SK-N-SH (cell line): ENCODE measurements around the gene GRM8. TPM values are rescaled to one million over a fixed set of nuclear protein-coding genes. Genes with fewer than 3 reads are reported as not detected.

ENCODE experiments used
- CTCF ChIA-PET: fragments of 300-600, 350-600 bp; formaldehyde crosslinking; extraction: SDS; loops from one replicate; lab custom pipeline; 2021; lab: Yijun Ruan, JAX
- POLR2A ChIA-PET: fragments of 350-600 bp; sonication (Branson Sonifier 250); formaldehyde crosslinking; extraction: SDS; loops from one replicate; lab custom pipeline; 2020; ENCODE audit warnings: antibody characterized with exemption, inconsistent platforms; lab: Yijun Ruan, JAX
- DNase-seq: peaks from one replicate; pipeline ENCODE4 v3.0.0; 2012
- H2AFZ ChIP-seq: fragments of 200-600 bp; sonication (generic); 2 replicates; pipeline ENCODE4 v1.8.1; 2016; ENCODE audit warnings: antibody characterized with exemption, mild to moderate bottlenecking, low read depth
- H3F3A ChIP-seq: fragments of 200-600 bp; sonication (generic); replicated peaks from 2 replicates; pipeline ENCODE3; 2016; ENCODE audit warnings: antibody characterized with exemption, mild to moderate bottlenecking; ENCODE audit not compliant: insufficient read depth
- H3K27ac ChIP-seq, 2 experiments: fragments of 200-500 bp in 1 of 2; fragments of 200-600 bp in 1 of 2; sonication (Bioruptor generic) in 1 of 2; sonication (generic), shearing (Covaris generic) in 1 of 2; 2 replicates each; pipeline versions ENCODE4 v1.5.1 to v1.6.1; 2014 to 2016; ENCODE audit warnings: low read depth in 2 of 2, inconsistent platforms in 1 of 2, low read length in 1 of 2, mild to moderate bottlenecking in 1 of 2, mixed read lengths in 1 of 2
- H3K27me3 ChIP-seq: fragments of 200-600 bp; sonication (generic), shearing (Covaris generic); 2 replicates; pipeline ENCODE4 v1.6.1; 2016; ENCODE audit warnings: mixed run types; ENCODE audit not compliant: insufficient read depth
- H3K36me3 ChIP-seq, 2 experiments: fragments of 200-500 bp in 1 of 2; fragments of 200-600 bp in 1 of 2; sonication (Bioruptor generic) in 1 of 2; sonication (generic) in 1 of 2; replicated peaks in 1 of 2; 2 replicates each; pipeline versions ENCODE3 to v1.5.1; 2014 to 2016; ENCODE audit warnings: low read length in 1 of 2, mild to moderate bottlenecking in 1 of 2; ENCODE audit not compliant: insufficient read depth in 2 of 2, control insufficient read depth in 1 of 2
- H3K4me1 ChIP-seq, 2 experiments: fragments of 200-500 bp in 1 of 2; fragments of 200-600 bp in 1 of 2; sonication (Bioruptor generic) in 1 of 2; sonication (generic), shearing (Covaris generic) in 1 of 2; 2 replicates each; pipeline versions ENCODE4 v1.5.1 to v1.6.1; 2014 to 2016; ENCODE audit warnings: low read depth in 1 of 2, low read length in 1 of 2, mixed run types in 1 of 2; ENCODE audit not compliant: insufficient read depth in 2 of 2, control insufficient read depth in 1 of 2
- H3K4me2 ChIP-seq: fragments of 200-600 bp; sonication (generic), shearing (Covaris generic); 2 replicates; pipeline ENCODE4 v1.6.1; 2017; ENCODE audit warnings: mixed run types
- H3K4me3 ChIP-seq, 2 experiments: fragments of 200-500 bp in 1 of 2; fragments of 200-600 bp in 1 of 2; sonication (Bioruptor generic) in 1 of 2; sonication (generic), shearing (Covaris generic) in 1 of 2; 2 replicates each; pipeline versions ENCODE4 v1.5.1 to v1.8.1; 2014 to 2016; ENCODE audit warnings: low read depth in 2 of 2, inconsistent platforms in 1 of 2, low read length in 1 of 2, mild to moderate bottlenecking in 1 of 2, mixed read lengths in 1 of 2, moderate library complexity in 1 of 2
- H3K79me2 ChIP-seq: fragments of 200-600 bp; sonication (generic); 2 replicates; pipeline ENCODE4 v1.8.1; 2017; ENCODE audit warnings: mild to moderate bottlenecking; ENCODE audit not compliant: insufficient read depth
- H3K9ac ChIP-seq: fragments of 200-600 bp; sonication (generic); 2 replicates; pipeline ENCODE4 v1.6.1; 2017; ENCODE audit warnings: mixed run types
- H3K9me2 ChIP-seq: fragments of 200-600 bp; sonication (generic); 2 replicates; pipeline ENCODE4 v1.6.1; 2017; ENCODE audit warnings: mixed run types
- H3K9me3 ChIP-seq: fragments of 200-600 bp; sonication (generic); 2 replicates; pipeline ENCODE4 v1.6.1; 2017; ENCODE audit warnings: mixed run types, mild to moderate bottlenecking, moderate library complexity
- H4K20me1 ChIP-seq: fragments of 200-600 bp; sonication (generic); 2 replicates; pipeline ENCODE4 v1.6.1; 2017; ENCODE audit warnings: mild to moderate bottlenecking, mixed run types; ENCODE audit not compliant: insufficient read depth
- FOSL2 ChIP-seq: IDR thresholded peaks from 2 replicates; pipeline ENCODE4 v1.4.0; 2012; ENCODE audit warnings: low read depth, mild to moderate bottlenecking, moderate library complexity, borderline replicate concordance
- FOXM1 ChIP-seq: IDR thresholded peaks from 2 replicates; pipeline ENCODE4 v1.4.0; 2012; ENCODE audit warnings: low read depth, mild to moderate bottlenecking
- POLR2AphosphoS5 ChIP-seq: IDR thresholded peaks from 2 replicates; pipeline ENCODE4 v1.6.1; 2012; ENCODE audit warnings: low read depth, low read length
- RAD21 ChIP-seq: IDR thresholded peaks from 2 replicates; pipeline ENCODE4 v1.6.1; 2012; ENCODE audit warnings: mild to moderate bottlenecking, low read length
- TAF1 ChIP-seq: IDR thresholded peaks from 2 replicates; pipeline ENCODE4 v1.6.1; 2012; ENCODE audit warnings: low read depth, mild to moderate bottlenecking, low read length, moderate library complexity, borderline replicate concordance
- WGBS: methylation state at CpG from one replicate; pipeline ENCODE4 v1.1.6; 2017; ENCODE audit warnings: low lambda C conversion rate; 5-methylcytosine and 5-hydroxymethylcytosine counted together
- polyA plus RNA-seq, 3 experiments: library from polyadenylated mRNA; depleted of rRNA; stranded (reverse); fragments of >200 nt; gene quantifications; 2 replicates each; pipeline ENCODE4 v1.2.3, GENCODE V29; 2012
- TF ChIP-seq, protein P1 (sequence below): IDR thresholded peaks from 2 replicates; pipeline ENCODE4 v1.4.0; 2012; ENCODE audit warnings: low read depth
- TF ChIP-seq, protein P2 (sequence below): IDR thresholded peaks from 2 replicates; pipeline ENCODE4; 2012
- TF ChIP-seq, protein P3 (sequence below): IDR thresholded peaks from 2 replicates; pipeline ENCODE4 v1.4.0; 2012; ENCODE audit warnings: low read depth, borderline replicate concordance
- TF ChIP-seq, protein P4 (sequence below): IDR thresholded peaks from 2 replicates; pipeline ENCODE4 v1.6.1; 2012; ENCODE audit warnings: mild to moderate bottlenecking, low read depth, low read length, moderate library complexity

The GRM8 gene
- polyA plus RNA-seq, 1 of the 3 experiments (the other 2 are of a cell fraction): 0.10 TPM

DNA sequence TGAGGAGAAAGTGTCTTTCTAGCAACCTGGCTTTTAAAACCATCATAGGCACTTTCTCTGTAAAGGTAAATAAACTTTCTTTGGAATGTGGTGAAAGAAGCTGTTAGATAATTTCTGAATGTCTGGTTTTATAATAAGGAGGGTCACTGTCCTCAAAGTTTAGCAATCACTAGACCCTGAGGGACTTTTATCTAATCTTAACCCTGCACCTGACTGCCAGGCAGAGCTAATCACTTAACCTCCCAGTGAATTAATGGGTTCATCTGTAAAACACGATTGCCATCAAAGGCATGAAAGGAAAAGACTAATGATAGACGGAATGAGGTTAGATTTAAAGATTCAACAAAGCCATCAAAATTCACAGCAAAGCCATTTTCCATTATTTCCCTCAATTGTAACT lies 553.8 kb downstream of the GRM8 start (continued):
- no peak for TF ChIP-seq FOSL2
- TF ChIP-seq, all 33 proteins: peak for 6

DNA sequence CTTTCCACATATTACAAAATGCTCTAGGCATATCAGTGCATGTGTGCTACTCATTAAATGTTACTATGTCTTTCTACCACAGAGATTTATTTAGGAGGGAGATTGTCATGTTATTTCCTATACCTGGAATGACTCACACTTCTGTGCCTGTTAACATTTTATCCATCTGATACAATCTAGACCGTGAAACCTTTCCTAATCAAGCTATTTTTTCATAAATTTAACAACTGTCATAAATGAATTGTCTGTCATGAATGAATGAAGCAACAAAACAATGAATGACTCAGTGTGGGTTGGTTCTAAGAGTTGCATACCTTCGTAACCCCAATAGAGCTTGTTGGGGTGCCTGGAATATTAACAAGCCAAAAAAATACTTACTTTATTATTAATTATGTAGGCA lies 554.3 kb downstream of the GRM8 start:
- Histone ChIP-seq H3K9me3 (peaks cover 3% of the 10 kb centered on the region; the same call in 1 of the 2 replicates), H3F3A (peaks cover 14% of the 10 kb centered on the region), H3K36me3 (no peaks in the 10 kb centered on the region), H3K9ac (no peak overlapping the region), H4K20me1 (no peaks in the 10 kb centered on the region), H3K9me2 (no peaks in the 10 kb centered on the region), H3K4me3 (no peak overlapping the region), H3K27ac (peak overlapping the region in 1 of 2 experiments; percentile 71; a peak in 1 of 4 replicates), H3K27me3 (no peaks in the 10 kb centered on the region), H3K4me1 (peaks cover 22 to 44% of the 10 kb centered on the region in 2 experiments), H3K79me2 (no peaks in the 10 kb centered on the region), H3K4me2 (no peak overlapping the region), H2AFZ (no peak overlapping the region)
- WGBS: 46% methylated on average over 2 of the region's 2 CpGs
- CTCF ChIA-PET: interaction anchor here (0.6 to 2.2 kb wide), 3 partner anchors 8 to 549 kb away, joined by 3 to 9 read pairs (median 3); no protein-coding TSS in a partner anchor
- TF ChIP-seq, protein P1, sequence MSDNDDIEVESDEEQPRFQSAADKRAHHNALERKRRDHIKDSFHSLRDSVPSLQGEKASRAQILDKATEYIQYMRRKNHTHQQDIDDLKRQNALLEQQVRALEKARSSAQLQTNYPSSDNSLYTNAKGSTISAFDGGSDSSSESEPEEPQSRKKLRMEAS: no peak
- TF ChIP-seq FOXM1 (no peak), RAD21 (no peak), TAF1 (no peak), POLR2AphosphoS5 (no peak)
- TF ChIP-seq, protein P2, sequence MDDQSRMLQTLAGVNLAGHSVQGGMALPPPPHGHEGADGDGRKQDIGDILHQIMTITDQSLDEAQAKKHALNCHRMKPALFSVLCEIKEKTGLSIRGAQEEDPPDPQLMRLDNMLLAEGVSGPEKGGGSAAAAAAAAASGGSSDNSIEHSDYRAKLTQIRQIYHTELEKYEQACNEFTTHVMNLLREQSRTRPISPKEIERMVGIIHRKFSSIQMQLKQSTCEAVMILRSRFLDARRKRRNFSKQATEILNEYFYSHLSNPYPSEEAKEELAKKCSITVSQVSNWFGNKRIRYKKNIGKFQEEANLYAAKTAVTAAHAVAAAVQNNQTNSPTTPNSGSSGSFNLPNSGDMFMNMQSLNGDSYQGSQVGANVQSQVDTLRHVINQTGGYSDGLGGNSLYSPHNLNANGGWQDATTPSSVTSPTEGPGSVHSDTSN: no peak
- TF ChIP-seq, protein P3, sequence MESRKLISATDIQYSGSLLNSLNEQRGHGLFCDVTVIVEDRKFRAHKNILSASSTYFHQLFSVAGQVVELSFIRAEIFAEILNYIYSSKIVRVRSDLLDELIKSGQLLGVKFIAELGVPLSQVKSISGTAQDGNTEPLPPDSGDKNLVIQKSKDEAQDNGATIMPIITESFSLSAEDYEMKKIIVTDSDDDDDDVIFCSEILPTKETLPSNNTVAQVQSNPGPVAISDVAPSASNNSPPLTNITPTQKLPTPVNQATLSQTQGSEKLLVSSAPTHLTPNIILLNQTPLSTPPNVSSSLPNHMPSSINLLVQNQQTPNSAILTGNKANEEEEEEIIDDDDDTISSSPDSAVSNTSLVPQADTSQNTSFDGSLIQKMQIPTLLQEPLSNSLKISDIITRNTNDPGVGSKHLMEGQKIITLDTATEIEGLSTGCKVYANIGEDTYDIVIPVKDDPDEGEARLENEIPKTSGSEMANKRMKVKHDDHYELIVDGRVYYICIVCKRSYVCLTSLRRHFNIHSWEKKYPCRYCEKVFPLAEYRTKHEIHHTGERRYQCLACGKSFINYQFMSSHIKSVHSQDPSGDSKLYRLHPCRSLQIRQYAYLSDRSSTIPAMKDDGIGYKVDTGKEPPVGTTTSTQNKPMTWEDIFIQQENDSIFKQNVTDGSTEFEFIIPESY: no peak
- TF ChIP-seq, protein P4, sequence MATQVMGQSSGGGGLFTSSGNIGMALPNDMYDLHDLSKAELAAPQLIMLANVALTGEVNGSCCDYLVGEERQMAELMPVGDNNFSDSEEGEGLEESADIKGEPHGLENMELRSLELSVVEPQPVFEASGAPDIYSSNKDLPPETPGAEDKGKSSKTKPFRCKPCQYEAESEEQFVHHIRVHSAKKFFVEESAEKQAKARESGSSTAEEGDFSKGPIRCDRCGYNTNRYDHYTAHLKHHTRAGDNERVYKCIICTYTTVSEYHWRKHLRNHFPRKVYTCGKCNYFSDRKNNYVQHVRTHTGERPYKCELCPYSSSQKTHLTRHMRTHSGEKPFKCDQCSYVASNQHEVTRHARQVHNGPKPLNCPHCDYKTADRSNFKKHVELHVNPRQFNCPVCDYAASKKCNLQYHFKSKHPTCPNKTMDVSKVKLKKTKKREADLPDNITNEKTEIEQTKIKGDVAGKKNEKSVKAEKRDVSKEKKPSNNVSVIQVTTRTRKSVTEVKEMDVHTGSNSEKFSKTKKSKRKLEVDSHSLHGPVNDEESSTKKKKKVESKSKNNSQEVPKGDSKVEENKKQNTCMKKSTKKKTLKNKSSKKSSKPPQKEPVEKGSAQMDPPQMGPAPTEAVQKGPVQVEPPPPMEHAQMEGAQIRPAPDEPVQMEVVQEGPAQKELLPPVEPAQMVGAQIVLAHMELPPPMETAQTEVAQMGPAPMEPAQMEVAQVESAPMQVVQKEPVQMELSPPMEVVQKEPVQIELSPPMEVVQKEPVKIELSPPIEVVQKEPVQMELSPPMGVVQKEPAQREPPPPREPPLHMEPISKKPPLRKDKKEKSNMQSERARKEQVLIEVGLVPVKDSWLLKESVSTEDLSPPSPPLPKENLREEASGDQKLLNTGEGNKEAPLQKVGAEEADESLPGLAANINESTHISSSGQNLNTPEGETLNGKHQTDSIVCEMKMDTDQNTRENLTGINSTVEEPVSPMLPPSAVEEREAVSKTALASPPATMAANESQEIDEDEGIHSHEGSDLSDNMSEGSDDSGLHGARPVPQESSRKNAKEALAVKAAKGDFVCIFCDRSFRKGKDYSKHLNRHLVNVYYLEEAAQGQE: no peak
- DNase-seq: no peak
- POLR2A ChIA-PET: no interaction called here
